Nephron (organoid): ENCODE measurements around the gene AP1AR.

ENCODE experiments used
- H3K27ac Mint-ChIP-seq, 3 experiments: 2 replicates each; pipeline ENCODE4 v1.8.0; 2020; ENCODE audit warnings: mixed read lengths in 3 of 3, mild to moderate bottlenecking in 2 of 3, moderate library complexity in 1 of 3
- H3K27me3 Mint-ChIP-seq: 2 replicates; pipeline ENCODE4 v1.8.0; 2021; ENCODE audit warnings: low read depth, mild to moderate bottlenecking, moderate library complexity, mixed read lengths
- H3K36me3 Mint-ChIP-seq: 2 replicates; pipeline ENCODE4 v1.8.0; 2020; ENCODE audit warnings: low read depth, mixed read lengths
- H3K4me1 Mint-ChIP-seq: 2 replicates; pipeline ENCODE4 v1.8.0; 2020; ENCODE audit warnings: mixed read lengths
- H3K4me3 Mint-ChIP-seq, 3 experiments: 2 replicates each; pipeline ENCODE4 v1.8.0; 2020; ENCODE audit warnings: mild to moderate bottlenecking in 3 of 3, mixed read lengths in 3 of 3, moderate library complexity in 2 of 3
- H3K9me3 Mint-ChIP-seq: 2 replicates; pipeline ENCODE4 v1.8.0; 2020; ENCODE audit warnings: mixed read lengths
- CTCF ChIP-seq, 3 experiments: fragments of 200-600 bp; sonication (generic); IDR thresholded peaks; one replicate each; pipeline ENCODE4 v1.5.0; 2021; ENCODE audit warnings: antibody characterized with exemption in 3 of 3; ENCODE audit not compliant: unreplicated experiment in 3 of 3

Gene AP1AR

DNA sequence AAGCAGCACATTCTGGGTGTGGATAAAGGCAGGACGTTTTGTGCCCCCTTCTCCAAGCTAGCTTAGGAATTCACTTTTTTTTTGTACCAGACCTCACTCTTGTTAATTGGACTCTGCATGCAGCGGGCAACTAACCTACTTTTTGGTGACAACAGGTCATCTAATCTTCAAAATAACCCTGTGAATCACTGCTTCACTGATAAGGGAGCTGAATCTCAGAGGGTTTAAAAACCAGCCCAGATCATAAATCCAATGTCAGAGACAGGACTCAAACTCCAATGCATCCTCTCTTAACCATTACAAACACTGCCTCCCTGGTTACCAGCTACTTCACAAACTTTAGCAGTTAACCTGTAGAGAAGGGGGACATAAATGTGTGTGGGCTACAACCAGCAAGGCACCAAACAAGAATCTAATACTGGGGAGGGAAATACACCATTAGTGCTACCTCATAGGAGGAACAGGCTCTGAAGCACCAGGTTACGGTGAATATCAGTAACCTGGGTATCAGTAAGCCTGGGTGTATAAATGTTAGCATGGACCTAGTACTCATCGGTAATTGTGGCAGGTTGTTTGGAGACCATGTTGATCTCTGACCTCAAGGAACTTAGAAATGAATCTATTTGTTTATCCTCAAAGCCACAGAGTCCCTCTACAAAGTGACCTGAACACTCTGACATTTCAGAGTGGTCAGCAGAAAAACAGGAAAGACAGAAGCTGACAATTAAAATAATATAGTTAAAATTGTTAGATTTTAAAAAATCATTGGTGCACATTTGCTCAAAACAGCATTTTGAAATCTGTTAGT is 51.5 kb downstream of the AP1AR start:
- Mint-ChIP-seq H3K4me1 (peaks cover 32% of the 10 kb centered on the region), H3K27ac (no peak overlapping the region), H3K4me3 (peak overlapping the region; percentile 54 to 73 (median 64)), H3K36me3 (peaks cover 19% of the 10 kb centered on the region), H3K27me3 (no peaks in the 10 kb centered on the region), H3K9me3 (no peaks in the 10 kb centered on the region)
- TF ChIP-seq CTCF (IDR thresholded peaks at IDR 0.05; ENCODE audit: unreplicated experiment in 3 of 3) = no peak

DNA sequence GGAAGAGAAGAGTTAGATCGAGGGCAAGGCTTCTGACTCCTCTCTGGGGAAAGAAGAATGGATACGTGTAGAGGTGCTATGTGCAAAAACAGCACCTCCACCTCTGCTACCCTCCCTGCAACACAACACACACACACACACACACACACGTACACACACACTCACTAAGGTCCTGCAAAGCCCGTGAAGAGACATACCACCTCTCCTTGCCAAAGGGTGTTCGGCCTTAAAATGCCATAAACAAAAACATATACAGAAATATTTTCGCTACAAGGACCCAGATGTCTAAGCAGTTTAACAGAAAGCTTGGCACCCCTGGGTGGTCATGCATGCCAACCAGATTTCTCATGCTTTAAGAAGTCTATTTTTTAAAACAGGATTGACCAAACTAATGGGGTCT is 52.6 kb downstream of the AP1AR start:
- peak overlapping the region; percentile 60 to 87 (median 64) for H3K27ac Mint-ChIP-seq
- H3K4me1 Mint-ChIP-seq = peaks cover 26% of the 10 kb centered on the region
- no peaks in the 10 kb centered on the region for H3K9me3 Mint-ChIP-seq
- no peaks in the 10 kb centered on the region for H3K27me3 Mint-ChIP-seq
- peaks cover 19% of the 10 kb centered on the region for H3K36me3 Mint-ChIP-seq
- peak overlapping the region; percentile 93 to 95 (median 95) for H3K4me3 Mint-ChIP-seq
- TF ChIP-seq CTCF (IDR thresholded peaks at IDR 0.05; ENCODE audit: unreplicated experiment in 3 of 3) = no peak

DNA sequence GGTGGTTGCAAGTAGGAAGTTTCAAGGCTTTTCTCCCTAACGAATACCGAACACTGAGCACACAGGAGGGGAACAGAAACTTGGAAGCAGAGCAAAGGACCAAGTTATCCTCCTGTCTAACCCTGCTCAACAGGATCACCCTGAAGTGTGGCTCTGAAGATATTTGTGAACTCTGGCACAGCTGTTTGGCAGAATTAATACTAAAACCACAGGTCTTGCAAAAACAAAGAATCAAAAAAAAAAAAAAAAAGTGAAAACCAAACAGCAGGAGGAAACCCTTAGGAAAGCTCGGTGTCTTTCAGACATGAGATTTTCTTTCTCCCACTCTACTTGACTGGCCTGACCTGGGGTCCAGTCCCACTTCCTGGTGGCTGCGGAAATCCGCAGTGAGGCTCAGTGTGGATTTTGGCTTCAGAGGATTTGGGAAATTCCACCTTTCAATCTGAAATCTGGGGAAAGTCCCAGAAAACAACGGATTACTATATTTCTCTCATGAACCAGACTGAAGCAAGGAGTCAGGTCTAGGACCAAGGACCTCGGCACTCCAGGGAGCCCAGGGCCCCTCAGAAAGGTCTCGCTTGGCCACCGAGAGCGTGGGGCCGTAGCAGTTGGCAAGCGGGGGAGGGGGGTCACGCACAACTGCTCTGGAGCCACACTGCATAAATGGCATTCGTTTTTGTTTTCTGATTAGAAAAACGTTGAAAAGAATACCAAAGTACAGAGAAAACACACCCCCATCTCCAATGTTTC is 53.2 kb downstream of the AP1AR start:
- Mint-ChIP-seq H3K27ac (peak overlapping the region; percentile 60 to 87 (median 64)), H3K4me3 (peak overlapping the region; percentile 93 to 95 (median 95)), H3K36me3 (peaks cover 19% of the 10 kb centered on the region), H3K27me3 (no peaks in the 10 kb centered on the region), H3K4me1 (peaks cover 21% of the 10 kb centered on the region), H3K9me3 (no peaks in the 10 kb centered on the region)
- TF ChIP-seq CTCF (IDR thresholded peaks at IDR 0.05; ENCODE audit: unreplicated experiment in 3 of 3) = no peak

DNA sequence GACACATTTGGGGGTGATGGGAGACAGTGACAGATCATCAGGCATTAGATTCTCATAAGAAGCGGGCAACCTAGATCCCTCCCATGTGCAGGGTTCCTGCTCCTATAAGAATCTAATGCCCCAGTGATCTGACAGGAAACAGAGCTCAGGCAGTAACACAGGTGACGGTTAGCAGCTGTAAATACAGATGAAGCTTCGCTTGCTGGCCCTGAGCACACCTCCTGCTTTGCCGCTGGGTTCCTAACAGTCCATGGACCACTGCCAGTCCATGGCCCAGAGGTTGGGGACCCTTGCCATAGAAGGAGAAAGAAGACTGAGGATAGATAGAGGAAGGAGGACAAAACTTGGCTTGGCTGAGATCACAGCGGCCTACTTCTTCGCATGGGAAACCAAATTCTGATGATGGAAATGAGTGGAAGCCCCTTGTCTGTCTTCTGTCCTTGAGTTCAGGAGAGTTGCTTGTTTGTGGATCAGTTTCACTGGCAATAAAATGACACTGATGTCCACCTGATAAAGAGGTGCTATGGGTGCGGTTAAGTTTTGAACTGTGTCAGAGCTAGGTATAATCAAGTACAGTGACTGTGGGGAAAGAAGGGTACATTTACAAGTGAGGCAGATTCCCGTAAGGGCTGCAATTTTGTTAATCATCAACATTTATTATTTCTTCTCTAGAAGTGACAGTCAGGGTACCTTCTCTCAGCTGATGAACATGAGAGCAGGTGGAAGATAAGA is 55.8 kb downstream of the AP1AR start:
- H3K36me3 Mint-ChIP-seq = peaks cover 5% of the 10 kb centered on the region
- H3K4me3 Mint-ChIP-seq = peak overlapping the region; percentile 45 to 95 (median 65)
- no peaks in the 10 kb centered on the region for H3K27me3 Mint-ChIP-seq
- H3K9me3 Mint-ChIP-seq = no peaks in the 10 kb centered on the region
- H3K4me1 Mint-ChIP-seq = peaks cover 21% of the 10 kb centered on the region
- H3K27ac Mint-ChIP-seq = peak overlapping the region in 1 of 3 experiments; percentile 25
- no peak for TF ChIP-seq CTCF (IDR thresholded peaks at IDR 0.05; ENCODE audit: unreplicated experiment in 3 of 3)

DNA sequence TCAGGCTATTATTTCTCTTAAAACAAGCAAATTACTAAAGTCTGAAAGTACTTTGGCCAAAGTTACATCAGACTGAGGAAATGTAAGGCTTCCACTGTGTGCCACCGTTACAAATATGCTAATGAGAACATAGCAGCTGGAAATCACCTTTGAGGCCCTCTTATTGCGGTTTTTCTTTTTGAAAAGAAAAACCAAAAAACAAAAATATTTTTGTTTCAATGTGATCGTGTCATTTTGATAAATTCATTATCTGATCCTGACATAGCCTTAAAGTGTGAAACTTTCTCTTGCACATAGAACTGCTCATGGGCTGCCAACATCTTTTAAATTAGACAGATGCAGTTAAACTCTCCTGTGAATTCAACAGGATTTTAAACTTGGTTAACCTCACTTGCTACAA is 56.9 kb downstream of the AP1AR start:
- H3K4me1 Mint-ChIP-seq = peaks cover 14% of the 10 kb centered on the region
- H3K9me3 Mint-ChIP-seq = no peaks in the 10 kb centered on the region
- no peak for TF ChIP-seq CTCF (IDR thresholded peaks at IDR 0.05; ENCODE audit: unreplicated experiment in 3 of 3)
- H3K27me3 Mint-ChIP-seq = no peaks in the 10 kb centered on the region
- no peaks in the 10 kb centered on the region for H3K36me3 Mint-ChIP-seq
- no peak overlapping the region for H3K27ac Mint-ChIP-seq
- peak overlapping the region in 2 of 3 experiments; percentile 48 to 49 for H3K4me3 Mint-ChIP-seq
